A549 (cell line): ENCODE data around the gene GGACT. TPM values are rescaled to one million over a fixed set of nuclear protein-coding genes. Genes with fewer than 3 reads are reported as not detected.

Experiments used
- ATAC-seq, 2 experiments: fragments of 200-7000 bp in 1 of 2; fragments of >200 bp in 1 of 2; cut with Nextera tagmentation in 1 of 2; cut with Tn5 transposase in 1 of 2; 3 replicates each; pipeline versions ENCODE4 v1.8.0 to v1.9.1; 2018 to 2020; ENCODE audit warnings: mild to moderate bottlenecking in 1 of 2, moderate library complexity in 1 of 2
- CTCF ChIA-PET: fragments of 300-600 bp; sonication (Branson Sonifier 250); formaldehyde crosslinking; extraction: SDS; loops from one replicate; lab custom pipeline; 2021; ENCODE audit warnings: antibody characterized with exemption, inconsistent platforms; lab: Yijun Ruan, JAX
- POLR2A ChIA-PET: fragments of 350-600 bp; formaldehyde crosslinking; extraction: SDS; loops from one replicate; lab custom pipeline; 2021; ENCODE audit warnings: antibody characterized with exemption, inconsistent platforms; lab: Yijun Ruan, JAX
- DNase-seq, 2 experiments: peaks; one replicate each; pipeline versions ENCODE4 v3.0.0 to v3.0.0-alpha.2; 2011 to 2016; ENCODE audit warnings: low read depth in 1 of 2, low spot score in 1 of 2
- FAIRE-seq: peaks from 2 replicates; lab custom pipeline; 2011; peaks lifted over from hg19 to GRCh38; lab: Jason Lieb, UNC
- H3K27ac ChIP-seq, 2 experiments: fragments of >200 bp; sonication (Bioruptor Twin); formaldehyde crosslinking; 3 replicates each; pipeline ENCODE4 v1.5.1; 2016 to 2017
- H3K4me1 ChIP-seq: fragments of >200 bp; sonication (Bioruptor Twin); formaldehyde crosslinking; 3 replicates; pipeline ENCODE4 v1.6.1; 2016
- H3K4me2 ChIP-seq: fragments of >200 bp; sonication (Bioruptor Twin); formaldehyde crosslinking; 3 replicates; pipeline ENCODE4 v1.6.1; 2016
- H3K4me3 ChIP-seq: fragments of >200 bp; sonication (Bioruptor Twin); formaldehyde crosslinking; 3 replicates; pipeline ENCODE4 v1.5.1; 2016
- H3K9me3 ChIP-seq: fragments of >200 bp; sonication (Bioruptor Twin); formaldehyde crosslinking; 3 replicates; pipeline ENCODE4 v1.6.1; 2016
- ATOH8 ChIP-seq: fragments of 250-450 bp; sonication (Bioruptor Pico); IDR thresholded peaks from 2 replicates; pipeline ENCODE4 v1.5.0; 2020; ENCODE audit warnings: low read depth, mild to moderate bottlenecking, moderate library complexity
- CBX8 ChIP-seq: fragments of 200-600 bp; sonication (generic); IDR thresholded peaks from 2 replicates; pipeline ENCODE4 v1.6.1; 2016
- CEBPB ChIP-seq, 2 experiments: fragments of >200 bp in 1 of 2; sonication (Bioruptor Twin) in 1 of 2; formaldehyde crosslinking in 1 of 2; IDR thresholded peaks; 2 replicates each; pipeline ENCODE4 v1.6.1; 2012 to 2016
- CHD4 ChIP-seq: fragments of 200-600 bp; sonication (generic); IDR thresholded peaks from 2 replicates; pipeline ENCODE4 v1.6.1; 2016; ENCODE audit warnings: antibody characterized with exemption, mild to moderate bottlenecking, borderline replicate concordance
- CTCF ChIP-seq: fragments of >200 bp; sonication (Bioruptor Twin); formaldehyde crosslinking; IDR thresholded peaks from 3 replicates; pipeline ENCODE4 v1.5.1; 2016
- EP300 ChIP-seq, 2 experiments: fragments of >200 bp; sonication (Bioruptor Twin); formaldehyde crosslinking; IDR thresholded peaks; 2 replicates in 1 of 2; 3 replicates in 1 of 2; pipeline ENCODE4 v1.6.1; 2016 to 2017
- FOSL2 ChIP-seq, 2 experiments: fragments of 450-650 bp in 1 of 2; fragments of >200 bp in 1 of 2; sonication (Bioruptor Twin) in 1 of 2; formaldehyde crosslinking; IDR thresholded peaks; 2 replicates each; pipeline versions ENCODE4 v1.5.0 to v1.6.1; 2016 to 2020; ENCODE audit warnings: mild to moderate bottlenecking in 1 of 2, moderate library complexity in 1 of 2
- FOXS1 ChIP-seq: fragments of 250-450 bp; sonication (Bioruptor Pico); IDR thresholded peaks from 2 replicates; pipeline ENCODE4 v1.5.0; 2020; ENCODE audit warnings: mild to moderate bottlenecking, moderate library complexity
- HDAC2 ChIP-seq: fragments of 200-600 bp; sonication (generic); IDR thresholded peaks from 2 replicates; pipeline ENCODE4 v1.6.1; 2016
- HMGXB4 ChIP-seq: fragments of 250-450 bp; sonication (Bioruptor Pico); IDR thresholded peaks from 2 replicates; pipeline ENCODE4 v1.5.0; 2021; ENCODE audit warnings: mild to moderate bottlenecking, moderate library complexity, borderline replicate concordance
- HOXA7 ChIP-seq: fragments of 250-450 bp; sonication (Bioruptor Pico); IDR thresholded peaks from 2 replicates; pipeline ENCODE4 v1.5.0; 2020; ENCODE audit warnings: mild to moderate bottlenecking, moderate library complexity
- KDM5A ChIP-seq: fragments of 200-600 bp; sonication (generic); IDR thresholded peaks from 2 replicates; pipeline ENCODE4 v1.6.1; 2016; ENCODE audit warnings: antibody characterized with exemption, mild to moderate bottlenecking
- MYC ChIP-seq: IDR thresholded peaks from 2 replicates; pipeline ENCODE4 v1.6.1; 2012; ENCODE audit warnings: mild to moderate bottlenecking, inconsistent platforms, low read length, improper control_type of control experiment, borderline replicate concordance
- PHF8 ChIP-seq: fragments of 200-600 bp; sonication (generic); IDR thresholded peaks from 2 replicates; pipeline ENCODE4 v1.6.1; 2016; ENCODE audit warnings: low read depth, mild to moderate bottlenecking, antibody characterized with exemption, moderate library complexity, borderline replicate concordance
- POLR2AphosphoS2 ChIP-seq: conservative IDR thresholded peaks from 2 replicates; pipeline ENCODE4 v1.6.1; 2012; ENCODE audit warnings: low read length, improper control_type of control experiment, inconsistent platforms
- RAD21 ChIP-seq, 2 experiments: fragments of >200 bp in 1 of 2; sonication (Bioruptor Twin) in 1 of 2; formaldehyde crosslinking in 1 of 2; IDR thresholded peaks in 1 of 2; conservative IDR thresholded peaks in 1 of 2; 2 replicates in 1 of 2; 3 replicates in 1 of 2; pipeline ENCODE4 v1.6.1; 2012 to 2018; ENCODE audit warnings: inconsistent platforms in 1 of 2
- RCOR1 ChIP-seq: fragments of 150-350 bp; IDR thresholded peaks from 2 replicates; pipeline ENCODE4 v1.6.1; 2014; ENCODE audit warnings: antibody characterized with exemption, low read length, low read depth
- SMC3 ChIP-seq: fragments of >200 bp; sonication (Bioruptor Twin); formaldehyde crosslinking; IDR thresholded peaks from 3 replicates; pipeline ENCODE4 v1.6.1; 2018; ENCODE audit warnings: inconsistent platforms
- ZNF302 ChIP-seq: fragments of 250-450 bp; sonication (Bioruptor Pico); IDR thresholded peaks from 2 replicates; pipeline ENCODE4 v1.9.0; 2021; ENCODE audit warnings: inconsistent platforms, mild to moderate bottlenecking, moderate library complexity
- WGBS: methylation state at CpG from one replicate; pipeline ENCODE4 v1.1.6; 2017; ENCODE audit errors: missing lambda C conversion rate; 5-methylcytosine and 5-hydroxymethylcytosine counted together
- polyA plus RNA-seq, 4 experiments: library from polyadenylated mRNA; depleted of rRNA in 3 of 4; stranded (reverse); fragments of >200 nt; fragmentation: RNase III in 1 of 4; extraction: RNeasy Plus Mini Kit Qiagen cat#74134 plus additional on column Dnase treatment in 1 of 4; gene quantifications; 2 replicates in 3 of 4; 3 replicates in 1 of 4; pipeline ENCODE4 v1.2.3, GENCODE V29; 2011 to 2017

The GGACT gene
- polyA plus RNA-seq, 2 of the 4 experiments (the other 2 are of a cell fraction) = 2.7 to 8.6 TPM

- Histone ChIP-seq H3K4me3 (no peak overlapping the region), H3K9me3 (no peaks in the 10 kb centered on the region), H3K27ac (no peak overlapping the region), H3K4me1 (peaks cover 43% of the 10 kb centered on the region), H3K4me2 (no peak overlapping the region)
- WGBS = 77% methylated on average over 19 of the region's 20 CpGs
- ChIA-PET POLR2A (interaction anchor here (1.0 kb wide), 1 partner anchor 545 kb away, joined by 5 read pairs; no protein-coding TSS in a partner anchor), CTCF (interaction anchor here (0.6 to 3.0 kb wide), 20 partner anchors 8 to 860 kb away, joined by 3 to 15 read pairs (median 3); partner anchors contain the start of gene ZIC2)
- ATAC-seq (no peak), DNase-seq (no peak), FAIRE-seq (no peak)
- TF ChIP-seq MYC (no peak), CBX8 (no peak), PHF8 (no peak)
Observed at GRCh38 chr13:100515410-100515800, 73.2 kb downstream of the GGACT start.

- CTCF ChIA-PET = interaction anchor here (0.6 to 3.0 kb wide), 21 partner anchors 9 to 859 kb away, joined by 3 to 15 read pairs (median 3); partner anchors contain the start of gene ZIC2
- peak; percentile 84 for TF ChIP-seq CTCF
- peak; percentile 85 for TF ChIP-seq SMC3
- TF ChIP-seq PHF8 = no peak
- peak; percentile 93 to 95 for TF ChIP-seq RAD21 (conservative IDR thresholded peaks at IDR 0.05 in 1 of 2, IDR thresholded peaks at IDR 0.05 in 1 of 2)
- no peak for TF ChIP-seq EP300 (IDR thresholded peaks at IDR 0.05)
- no peak for TF ChIP-seq HOXA7 (CRISPR knock-in tag)
- no peak for TF ChIP-seq FOSL2 (IDR thresholded peaks at IDR 0.05)
- TF ChIP-seq FOSL2 (CRISPR knock-in tag; IDR thresholded peaks at IDR 0.05) = no peak
- FAIRE-seq = no peak
- DNase-seq = peak; percentile 67 to 89
- H3K4me2 ChIP-seq = peak overlapping the region; percentile 61
- H3K4me3 ChIP-seq = no peak overlapping the region
- H3K27ac ChIP-seq = peak overlapping the region; percentile 35 to 56; a peak in 4 of 6 replicates
- POLR2A ChIA-PET = interaction anchor here (1.0 kb wide), 1 partner anchor 545 kb away, joined by 5 read pairs; no protein-coding TSS in a partner anchor
- H3K9me3 ChIP-seq = no peaks in the 10 kb centered on the region
- peaks cover 43% of the 10 kb centered on the region for H3K4me1 ChIP-seq
- peak; percentile 97 to 98 for ATAC-seq
- 5% methylated on average over 5 of the region's 5 CpGs for WGBS
Observed at GRCh38 chr13:100514788-100515409, 73.7 kb downstream of the GGACT start.

- TF ChIP-seq RCOR1 = no peak
- peak in 1 of 2 experiments; percentile 61; a peak in 2 of 4 replicates for TF ChIP-seq CEBPB (IDR thresholded peaks at IDR 0.05)
- TF ChIP-seq, all 56 proteins: peak for 1
- no peak for FAIRE-seq
- Histone ChIP-seq H3K4me3 (no peak overlapping the region), H3K4me1 (peaks cover 43% of the 10 kb centered on the region), H3K27ac (peak overlapping the region; percentile 35 to 56; a peak in 4 of 6 replicates), H3K4me2 (peak overlapping the region; percentile 61), H3K9me3 (no peaks in the 10 kb centered on the region)
- whole genome bisulfite sequencing = 46% methylated on average over 8 of the region's 8 CpGs
- ChIA-PET CTCF (interaction anchor here (1.0 to 3.0 kb wide), 17 partner anchors 8 to 858 kb away, joined by 3 to 15 read pairs (median 7); partner anchors contain the start of gene ZIC2), POLR2A (interaction anchor here (1.0 kb wide), 1 partner anchor 544 kb away, joined by 5 read pairs; no protein-coding TSS in a partner anchor)
- DNase-seq = no peak
- ATAC-seq = no peak
Observed at GRCh38 chr13:100513987-100514670, 74.5 kb downstream of the GGACT start.

GRCh38 chr13:100513171-100513570, 75.4 kb downstream of the GGACT start:
- WGBS = 65% methylated on average over 3 of the region's 3 CpGs
- no peak overlapping the region for H3K4me3 ChIP-seq
- no peaks in the 10 kb centered on the region for H3K9me3 ChIP-seq
- ChIA-PET POLR2A (no interaction called here), CTCF (interaction anchor here (0.6 to 3.6 kb wide), 9 partner anchors 9 to 857 kb away, joined by 3 to 15 read pairs (median 7); no protein-coding TSS in a partner anchor)
- no peak for DNase-seq
- no peak overlapping the region; the same call in 2 of the 3 replicates for H3K4me2 ChIP-seq
- FAIRE-seq = no peak
- peaks cover 34% of the 10 kb centered on the region for H3K4me1 ChIP-seq
- no peak for ATAC-seq
- H3K27ac ChIP-seq = peak overlapping the region in 1 of 2 experiments; percentile 33; a peak in 1 of 6 replicates
- no peak for TF ChIP-seq HDAC2
- TF ChIP-seq CHD4 = no peak
- no peak for TF ChIP-seq KDM5A
- no peak for TF ChIP-seq HMGXB4 (CRISPR knock-in tag)
- no peak for TF ChIP-seq POLR2AphosphoS2
- no peak for TF ChIP-seq FOXS1
- TF ChIP-seq ZNF302 (CRISPR knock-in tag) = no peak
- TF ChIP-seq ATOH8 = no peak
- TF ChIP-seq FOSL2 (IDR thresholded peaks at IDR 0.05) = no peak
- no peak for TF ChIP-seq FOSL2 (CRISPR knock-in tag; IDR thresholded peaks at IDR 0.05)
- no peak for TF ChIP-seq PHF8
